Measurements from ENCODE around the gene SETD1B.

Gene SETD1B

DNA sequence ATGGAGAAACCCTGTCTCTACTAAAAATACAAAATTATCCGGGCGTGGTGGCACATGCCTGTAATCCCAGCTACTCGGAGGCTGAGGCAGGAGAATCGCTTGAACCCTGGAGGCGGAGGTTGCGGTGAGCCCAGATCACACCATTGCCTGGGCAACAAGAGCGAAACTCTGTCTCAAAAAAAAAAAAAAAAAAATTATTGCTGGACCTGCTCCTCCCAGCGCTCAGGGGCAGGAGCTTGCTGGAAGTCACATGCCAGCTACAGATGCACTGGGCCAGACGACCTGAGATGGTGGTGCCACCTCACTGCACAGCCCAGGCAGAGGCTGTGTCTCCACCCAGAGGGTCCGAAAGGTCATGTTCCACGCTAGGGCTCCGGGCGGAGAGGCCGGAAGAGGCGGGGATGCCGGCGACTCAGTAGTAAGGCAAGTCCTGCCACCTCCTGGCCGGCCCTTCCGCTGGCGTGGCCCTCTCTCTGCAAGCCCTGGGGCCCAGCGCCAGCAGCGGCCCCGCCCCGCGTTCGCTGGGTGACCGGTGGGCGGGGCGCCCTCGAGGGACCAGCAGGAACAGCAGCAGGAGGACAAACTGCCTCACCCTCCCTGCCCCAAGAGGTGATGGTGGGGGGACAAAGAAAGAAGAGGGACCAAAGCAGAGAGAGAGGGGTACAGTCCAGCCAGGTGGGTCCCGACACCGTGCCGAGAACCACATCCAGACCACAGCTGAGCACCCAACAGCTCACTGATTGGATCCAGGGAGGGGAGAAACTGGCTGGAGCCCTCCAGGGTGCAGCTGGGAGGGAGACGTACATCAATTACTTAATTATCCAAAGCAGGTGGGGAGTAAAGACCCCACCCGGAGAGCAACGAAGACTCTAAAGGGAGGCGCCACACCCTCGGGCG lies 6.7 kb upstream of the SETD1B start:
- peak; percentile 91 for DNase-seq

DNA sequence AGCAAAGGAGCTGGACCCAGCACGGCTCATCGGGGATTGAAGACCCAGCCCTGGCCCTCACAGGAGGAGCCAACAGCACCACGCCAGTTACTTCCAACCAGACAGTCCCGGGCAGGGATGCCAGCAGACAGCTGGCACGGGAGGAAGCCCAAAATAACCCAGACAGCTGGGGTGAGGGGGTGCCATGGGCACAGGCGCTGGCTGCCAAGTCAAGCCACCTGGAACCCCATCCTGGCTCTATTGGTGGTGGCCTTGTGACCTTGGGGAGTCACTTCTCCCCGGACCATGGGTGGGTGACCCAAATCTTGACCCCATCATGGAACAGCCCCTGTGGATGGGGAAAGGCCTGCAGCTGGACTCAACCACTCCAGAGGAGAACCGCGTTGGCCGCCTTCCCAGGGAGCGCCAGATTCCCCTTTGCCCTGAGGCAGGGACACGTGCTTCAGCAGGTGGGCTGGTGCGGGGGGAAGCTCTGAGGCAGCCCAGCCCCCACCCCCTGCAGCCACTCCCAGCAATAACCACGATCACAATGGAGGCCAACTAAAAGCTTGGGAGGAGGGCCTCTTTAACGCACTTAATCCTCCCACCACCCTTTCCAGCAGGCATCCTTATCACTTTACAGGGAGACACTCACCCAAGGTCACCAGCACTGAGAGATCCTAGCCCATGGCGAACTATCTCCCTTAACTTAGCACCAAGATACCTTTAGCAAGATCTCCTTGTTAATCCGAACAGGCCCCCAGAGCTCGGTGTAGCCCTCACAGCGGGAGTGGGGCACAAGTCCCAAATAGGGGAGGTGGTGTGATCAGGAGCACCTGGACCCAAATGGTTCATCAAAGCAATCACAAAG lies 5.6 kb upstream of the SETD1B start:
- peak; percentile 97 for DNase-seq

DNA sequence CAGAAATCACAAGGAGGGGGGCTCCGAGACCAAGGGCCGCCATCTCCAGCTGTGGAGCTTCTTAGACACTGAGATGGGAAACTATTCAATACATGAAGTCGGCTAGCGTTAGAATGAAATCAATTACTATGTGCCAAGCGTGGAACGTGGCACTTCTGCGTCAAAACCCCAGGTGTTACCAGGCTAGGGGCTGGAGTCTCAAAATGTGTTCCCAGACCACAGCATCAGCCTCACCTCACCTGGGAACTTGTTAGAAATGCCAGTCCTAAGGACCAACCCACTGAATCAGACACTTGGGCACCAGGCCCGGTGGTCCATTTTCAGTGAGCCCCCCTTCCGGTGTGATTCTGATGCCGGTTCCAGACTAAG lies 5.0 kb upstream of the SETD1B start:
- no peak for DNase-seq

DNA sequence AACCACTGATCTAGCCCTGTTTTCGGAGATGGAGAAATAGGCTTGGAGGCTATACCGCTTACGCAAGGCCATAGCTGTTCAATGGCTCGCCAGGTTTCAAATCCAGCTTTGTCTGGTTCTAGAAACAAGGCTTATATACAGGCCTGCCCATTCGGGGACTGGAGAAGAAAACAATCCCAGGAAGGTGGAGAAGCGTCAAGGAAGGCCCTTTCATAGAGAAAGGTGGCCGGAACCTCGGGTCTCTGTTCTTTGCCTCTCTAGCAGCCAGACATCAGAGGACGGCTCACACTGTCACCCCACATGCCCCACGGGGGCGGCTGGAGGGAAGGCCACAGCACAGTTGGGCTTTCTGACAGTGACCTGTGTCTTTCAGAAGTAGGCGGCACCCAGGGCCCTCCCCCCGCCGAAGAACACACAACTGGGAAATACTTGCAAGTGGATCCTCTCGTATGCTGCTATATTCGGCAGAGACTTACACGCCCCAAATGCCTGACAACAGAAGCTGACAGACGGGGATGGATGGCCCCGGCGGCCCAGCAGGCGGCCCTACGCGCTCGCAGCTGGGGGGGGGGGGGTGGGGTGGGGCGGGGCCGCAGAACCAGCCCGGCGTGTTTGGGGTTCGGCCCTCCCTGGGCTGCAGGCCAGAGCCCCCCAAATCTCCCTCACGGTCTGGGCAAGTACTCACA lies 4.5 kb upstream of the SETD1B start:
- peak; percentile 94 for DNase-seq

- DNase-seq, result peak; percentile 88
Measured at GRCh38 chr12:121799842-121800693, 3.7 kb upstream of the SETD1B start.

DNA sequence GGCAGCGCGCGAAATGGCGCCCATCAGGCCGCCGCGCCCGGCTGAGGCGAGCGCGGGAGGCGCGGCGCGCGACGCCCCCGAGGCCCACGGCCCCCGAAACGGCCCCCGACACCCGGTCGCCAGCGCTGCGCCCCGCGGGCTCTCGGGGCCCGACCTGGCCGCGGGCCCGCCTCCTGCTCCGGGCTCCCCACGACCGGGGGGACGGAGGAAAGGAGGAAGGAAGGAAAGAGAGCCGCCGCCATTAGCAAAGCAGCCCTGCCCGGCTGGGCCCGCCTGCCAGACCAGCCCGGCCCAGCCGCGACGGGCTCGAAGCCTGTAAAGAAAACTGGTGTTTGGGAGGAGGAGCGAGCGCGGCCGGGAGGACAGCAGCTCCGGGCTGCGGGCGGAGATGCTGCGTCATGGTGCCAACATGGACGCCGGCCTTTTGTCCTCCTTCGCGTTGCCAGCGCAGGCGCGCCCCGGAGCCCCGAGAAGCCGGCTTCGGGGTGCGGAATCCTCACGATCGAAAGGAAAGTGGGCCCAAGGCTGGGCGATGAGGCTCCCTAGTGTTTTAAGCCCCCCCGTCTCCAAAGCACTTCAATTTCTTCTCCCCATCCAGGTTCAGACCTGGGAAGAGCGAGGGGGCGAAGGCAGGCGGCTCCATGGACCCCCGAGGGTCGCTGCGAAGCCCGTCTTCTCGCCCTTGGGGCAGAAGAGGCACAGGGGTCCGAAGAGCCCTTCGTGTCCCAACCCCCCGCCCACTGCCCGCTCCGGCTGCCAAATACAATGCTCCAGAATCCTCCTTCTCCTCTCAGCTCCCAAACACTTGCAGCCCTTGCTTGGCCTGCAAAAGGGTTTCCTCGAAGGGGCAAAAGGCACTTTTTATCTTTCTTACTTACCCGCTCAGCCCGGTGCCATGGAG lies 2.9 kb upstream of the SETD1B start:
- DNase-seq, result peak; percentile 64

DNA sequence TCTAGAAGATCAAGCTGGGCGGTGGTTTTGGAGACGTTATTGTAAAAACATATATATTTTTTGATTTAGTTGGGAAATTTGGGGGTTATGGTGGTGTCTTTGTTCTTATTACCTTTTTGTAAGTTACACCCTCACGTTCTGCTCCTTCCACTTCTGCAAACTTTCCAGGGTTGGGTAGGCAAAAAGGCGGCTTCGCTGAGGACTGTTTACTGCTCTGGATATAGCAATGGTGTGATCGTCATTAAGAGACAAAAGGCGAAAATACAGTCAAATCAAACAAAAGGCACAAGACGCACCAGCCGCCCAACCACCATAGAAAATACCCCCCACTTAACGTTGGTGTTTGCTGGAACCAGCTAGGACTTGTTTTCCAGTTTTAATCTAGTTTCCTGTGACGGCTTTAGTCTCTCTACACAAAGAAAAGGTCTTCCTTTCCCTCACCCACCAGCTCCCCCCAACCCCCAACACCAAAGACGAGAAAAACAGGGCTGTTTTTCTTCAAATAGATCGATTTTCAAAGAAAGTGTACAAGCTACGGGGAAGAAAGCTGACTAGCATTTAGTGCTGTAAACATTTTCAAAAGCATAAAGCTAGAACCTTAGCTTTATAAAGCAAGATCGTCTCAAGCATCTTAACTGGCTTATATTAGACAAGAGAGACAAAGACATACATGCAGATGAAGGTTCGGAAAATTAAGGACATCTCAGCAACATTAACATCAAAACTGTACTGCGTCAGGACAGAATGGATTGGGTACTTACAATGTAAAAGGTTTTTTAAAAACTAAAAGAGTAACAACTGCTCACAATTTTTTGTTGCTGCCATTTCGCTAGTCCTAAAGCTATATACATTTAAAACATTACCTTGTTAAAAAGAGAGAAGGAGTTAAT lies 2.0 kb upstream of the SETD1B start:
- DNase-seq, result peak; percentile 73

DNA sequence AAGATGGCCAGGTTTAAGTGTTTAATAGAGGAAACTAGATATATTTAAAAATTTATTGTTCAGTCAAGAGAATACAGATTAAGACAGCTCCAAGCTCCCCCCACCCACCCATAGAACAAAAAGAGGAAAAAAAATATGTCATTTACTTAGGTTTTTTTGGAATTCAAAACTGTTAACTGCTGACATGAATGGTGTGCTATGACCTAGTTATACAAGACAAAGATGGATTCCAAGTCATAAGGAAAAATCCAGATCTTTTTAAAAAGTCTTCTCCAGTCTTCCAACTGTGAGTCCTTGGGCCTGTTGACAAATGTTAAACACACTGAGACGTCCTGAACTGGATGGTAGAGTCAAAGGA lies 1.3 kb upstream of the SETD1B start:
- DNase-seq, result no peak

GRCh38 chr12:121802843-121803698 lies 738 bp upstream of the SETD1B start:
- peak; percentile 98 for DNase-seq

- peak; percentile 56 for DNase-seq
Measured at GRCh38 chr12:121804417-121805111, 755 bp downstream of the SETD1B start.

- peak; percentile 48 for DNase-seq
Measured at GRCh38 chr12:121805171-121806008, 1.6 kb downstream of the SETD1B start.

DNA sequence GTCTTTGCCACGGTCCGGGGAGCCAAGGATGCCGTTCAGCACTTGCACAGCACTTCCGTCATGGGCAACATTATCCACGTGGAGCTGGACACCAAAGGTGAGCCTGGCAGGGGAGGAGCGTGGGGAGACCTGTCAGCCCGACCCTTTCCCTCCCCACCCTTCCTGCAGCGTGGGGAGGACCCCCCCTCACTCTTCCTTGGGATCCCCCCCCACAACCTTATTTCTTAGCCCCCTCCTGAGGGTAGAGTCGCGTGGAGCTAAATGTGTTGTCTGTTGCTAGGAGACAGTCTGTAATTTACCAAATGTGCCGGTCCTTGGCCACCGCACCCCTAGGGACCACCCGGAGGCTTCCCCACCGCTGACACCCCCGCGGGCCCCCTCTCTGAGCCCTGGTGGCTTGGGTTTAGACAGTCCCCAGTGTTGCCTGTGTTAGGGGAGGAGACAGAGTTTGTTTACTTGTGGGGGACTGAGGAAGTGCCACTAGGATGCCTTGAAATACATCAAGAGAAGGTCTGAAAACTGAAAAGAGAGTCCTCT lies 2.3 kb downstream of the SETD1B start:
- DNase-seq, result no peak

DNA sequence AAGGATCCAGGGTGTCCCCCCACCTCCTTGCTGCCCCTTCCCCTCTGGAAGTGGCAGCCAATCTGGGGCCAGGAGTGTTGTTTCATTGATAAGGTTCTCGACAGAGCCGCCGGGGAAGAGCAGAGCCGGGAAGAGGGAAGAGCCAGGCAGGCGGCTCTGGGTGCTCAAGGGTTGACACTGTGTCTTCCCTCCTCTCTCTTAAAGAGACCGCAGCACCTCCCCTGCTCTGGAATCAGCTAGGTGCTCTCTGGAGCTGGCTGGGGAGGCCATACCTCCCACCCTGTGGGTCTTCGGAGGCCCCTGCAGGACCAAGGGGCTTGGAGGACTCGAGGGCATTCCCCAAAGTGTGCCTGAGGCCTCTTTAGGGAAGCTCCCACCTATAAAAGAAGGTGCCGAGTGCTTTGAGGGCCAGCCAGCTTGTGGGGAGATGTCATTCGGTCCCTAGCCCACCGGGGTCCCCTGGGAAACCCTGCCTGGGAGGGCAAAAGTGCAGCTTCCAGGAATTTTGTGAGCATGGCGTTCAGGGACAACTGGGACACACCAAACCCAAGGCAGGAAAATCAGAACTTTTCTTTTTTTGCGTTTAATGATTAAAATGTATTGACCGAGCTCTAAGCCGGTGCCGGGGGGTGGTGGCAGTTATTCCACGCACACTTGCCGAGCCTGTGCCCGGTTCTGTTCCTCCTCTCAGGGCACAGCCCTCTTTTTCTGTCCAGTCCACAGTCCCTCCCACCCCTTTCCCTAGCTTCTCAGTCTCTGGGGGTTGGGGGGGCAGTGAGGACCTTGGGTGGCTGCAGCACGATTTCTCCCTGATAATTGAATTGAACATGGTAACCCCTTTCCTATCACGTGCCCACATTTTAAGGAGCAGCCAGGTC lies 3.0 kb downstream of the SETD1B start:
- peak; percentile 66 for DNase-seq

- no peak for DNase-seq
Measured at GRCh38 chr12:121807642-121808347, 4.0 kb downstream of the SETD1B start.

GRCh38 chr12:121808623-121809022 lies 4.8 kb downstream of the SETD1B start:
- no peak for DNase-seq

- DNase-seq, result no peak
Measured at GRCh38 chr12:121809712-121810116, 5.9 kb downstream of the SETD1B start.
